HL-60 (cell line): ENCODE measurements around the gene CFAP97D2.

Experiments
- CTCF ChIP-seq: IDR thresholded peaks from one replicate; pipeline ENCODE4 v1.5.1; 2011; ENCODE audit warnings: low read length, control low read depth, inconsistent platforms; ENCODE audit not compliant: insufficient read depth
- GABPA ChIP-seq: IDR thresholded peaks from 2 replicates; pipeline ENCODE4 v1.6.1; 2012; ENCODE audit warnings: low read depth
- POLR2AphosphoS5 ChIP-seq: IDR thresholded peaks from 2 replicates; pipeline ENCODE4 v1.6.1; 2012; ENCODE audit warnings: low read depth
- REST ChIP-seq: IDR thresholded peaks from 2 replicates; pipeline ENCODE4 v1.6.1; 2012; ENCODE audit warnings: low read depth; ENCODE audit not compliant: insufficient replicate concordance
- SPI1 ChIP-seq: IDR thresholded peaks from 2 replicates; pipeline ENCODE4 v1.6.1; 2012; ENCODE audit warnings: low read depth, mild to moderate bottlenecking, borderline replicate concordance

DNA sequence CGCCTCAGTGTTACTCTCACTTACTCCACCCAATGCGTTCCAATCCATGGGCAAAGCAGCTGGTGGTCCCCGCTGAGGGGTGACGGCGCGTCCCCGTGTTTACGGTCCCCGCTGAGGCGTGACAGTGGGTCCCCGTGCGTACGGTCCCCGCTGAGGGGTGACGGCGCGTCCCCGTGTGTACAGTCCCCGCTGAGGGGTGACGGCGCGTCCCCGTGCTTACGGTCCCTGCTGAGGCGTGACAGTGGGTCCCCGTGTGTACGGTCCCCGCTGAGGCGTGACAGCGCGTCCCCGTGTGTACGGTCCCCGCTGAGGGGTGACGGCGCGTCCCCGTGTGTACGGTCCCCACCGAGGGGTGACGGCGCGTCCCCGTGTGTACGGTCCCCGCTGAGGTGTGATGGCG is 19.5 kb downstream of the CFAP97D2 start:
- TF ChIP-seq CTCF (no peak), POLR2AphosphoS5 (no peak), REST (no peak), GABPA (no peak), SPI1 (no peak)
